Keratinocyte (primary cell): ENCODE data around the gene BIK. TPM values are rescaled to one million over a fixed set of nuclear protein-coding genes. Genes with fewer than 3 reads are reported as not detected.
"Not testable (repeated sequence)": the region's sequence is repeated elsewhere in the genome, so short reads cannot be mapped to it uniquely, and the experiment has no call there.

Experiments
- DNase-seq: peaks from one replicate; pipeline ENCODE4 v3.0.0-alpha.2; 2011; ENCODE audit warnings: low read depth, missing footprints, low spot score
- FAIRE-seq: peaks from 2 replicates; lab custom pipeline; 2011; peaks lifted over from hg19 to GRCh38; lab: Jason Lieb, UNC
- H2AFZ ChIP-seq: 2 replicates; pipeline ENCODE4 v1.6.0; 2012; ENCODE audit warnings: low read length, control low read depth, inconsistent platforms; ENCODE audit not compliant: control insufficient read depth
- H3K27ac ChIP-seq: 2 replicates; pipeline ENCODE4 v1.5.1; 2011; ENCODE audit warnings: low read length; ENCODE audit not compliant: control insufficient read depth, insufficient read depth
- H3K27me3 ChIP-seq: 3 replicates; pipeline ENCODE4 v1.6.0; 2011; ENCODE audit warnings: low read length; ENCODE audit not compliant: control insufficient read depth, insufficient read depth; ENCODE audit errors: extremely low read depth
- H3K36me3 ChIP-seq, 2 experiments: 2 replicates in 1 of 2; 3 replicates in 1 of 2; pipeline ENCODE4 v1.5.1; 2011; ENCODE audit warnings: low read length in 2 of 2, mild to moderate bottlenecking in 1 of 2; ENCODE audit not compliant: control insufficient read depth in 2 of 2, insufficient read depth in 2 of 2; ENCODE audit errors: extremely low read depth in 1 of 2
- H3K4me1 ChIP-seq: 3 replicates; pipeline ENCODE4 v1.5.1; 2011; ENCODE audit warnings: low read length; ENCODE audit not compliant: control insufficient read depth, insufficient read depth; ENCODE audit errors: extremely low read depth
- H3K4me2 ChIP-seq: 3 replicates; pipeline ENCODE4 v1.6.0; 2011; ENCODE audit warnings: low read depth, low read length; ENCODE audit not compliant: control insufficient read depth, insufficient read depth; ENCODE audit errors: extremely low read depth
- H3K4me3 ChIP-seq, 3 experiments: fragments of 200-600 bp in 1 of 3; sonication (generic) in 1 of 3; 2 replicates in 2 of 3; 3 replicates in 1 of 3; pipeline ENCODE4 v1.5.1; 2011 to 2016; ENCODE audit warnings: low read length in 3 of 3, mild to moderate bottlenecking in 3 of 3, control low read depth in 2 of 3, inconsistent platforms in 1 of 3, low read depth in 1 of 3, mixed read lengths in 1 of 3, mixed run types in 1 of 3, moderate library complexity in 1 of 3; ENCODE audit not compliant: control insufficient read depth in 2 of 3, insufficient read depth in 2 of 3; ENCODE audit errors: extremely low read depth in 1 of 3
- H3K79me2 ChIP-seq: 2 replicates; pipeline ENCODE4 v1.6.0; 2012; ENCODE audit warnings: low read length; ENCODE audit not compliant: control insufficient read depth, insufficient read depth
- H3K9ac ChIP-seq: 3 replicates; pipeline ENCODE4 v1.6.0; 2011; ENCODE audit warnings: low read length; ENCODE audit not compliant: control insufficient read depth, insufficient read depth; ENCODE audit errors: extremely low read depth
- H3K9me1 ChIP-seq: 3 replicates; pipeline ENCODE4 v1.6.0; 2011; ENCODE audit warnings: low read length; ENCODE audit not compliant: control insufficient read depth, insufficient read depth; ENCODE audit errors: extremely low read depth
- H3K9me3 ChIP-seq: 2 replicates; pipeline ENCODE4 v1.5.1; 2012; ENCODE audit warnings: low read depth, low read length; ENCODE audit not compliant: control insufficient read depth
- H4K20me1 ChIP-seq: 3 replicates; pipeline ENCODE4 v1.6.0; 2011; ENCODE audit warnings: low read length; ENCODE audit not compliant: control insufficient read depth, insufficient read depth; ENCODE audit errors: extremely low read depth
- EZH2 ChIP-seq: IDR thresholded peaks from one replicate; pipeline ENCODE4 v1.6.1; 2012; ENCODE audit warnings: inconsistent platforms, mild to moderate bottlenecking, low read length, moderate library complexity
- dilution Hi-C: fragments of 300-500 bp; cut with MboI; formaldehyde crosslinking; loops from one replicate; pipeline ENCODE4 v1.7.0; 2020; ENCODE audit warnings: low sequenced_read_pairs; ENCODE audit not compliant: extremely low pct_ligation_motif_present
- polyA plus RNA-seq, 5 experiments: library from polyadenylated mRNA; depleted of rRNA in 3 of 5; stranded (reverse) in 3 of 5; stranded (forward) in 1 of 5; unstranded in 1 of 5; fragments of >200 nt; gene quantifications; 1 replicate in 1 of 5; 2 replicates in 3 of 5; 3 replicates in 1 of 5; pipeline versions ENCODE4 v1.2.1 to v1.2.3, GENCODE V29; 2011 to 2012; ENCODE audit warnings: missing spikeins in 2 of 5, low read depth in 1 of 5, low replicate concordance in 1 of 5
- TF ChIP-seq, protein P1 (sequence below), 3 experiments: IDR thresholded peaks in 1 of 3; conservative IDR thresholded peaks in 1 of 3; optimal IDR thresholded peaks in 1 of 3; 2 replicates in 2 of 3; 3 replicates in 1 of 3; pipeline versions ENCODE3 to v1.5.1; 2011; ENCODE audit warnings: low read length in 3 of 3, mild to moderate bottlenecking in 3 of 3, moderate library complexity in 2 of 3, control low read depth in 1 of 3, inconsistent platforms in 1 of 3; ENCODE audit not compliant: insufficient read depth in 2 of 3; ENCODE audit errors: extremely low read depth in 1 of 3

BIK gene
- polyA plus RNA-seq, 1 donor (not counting 4 experiments of a cell fraction or from before 2014, with no cell fraction given) = 4.4 TPM

DNA sequence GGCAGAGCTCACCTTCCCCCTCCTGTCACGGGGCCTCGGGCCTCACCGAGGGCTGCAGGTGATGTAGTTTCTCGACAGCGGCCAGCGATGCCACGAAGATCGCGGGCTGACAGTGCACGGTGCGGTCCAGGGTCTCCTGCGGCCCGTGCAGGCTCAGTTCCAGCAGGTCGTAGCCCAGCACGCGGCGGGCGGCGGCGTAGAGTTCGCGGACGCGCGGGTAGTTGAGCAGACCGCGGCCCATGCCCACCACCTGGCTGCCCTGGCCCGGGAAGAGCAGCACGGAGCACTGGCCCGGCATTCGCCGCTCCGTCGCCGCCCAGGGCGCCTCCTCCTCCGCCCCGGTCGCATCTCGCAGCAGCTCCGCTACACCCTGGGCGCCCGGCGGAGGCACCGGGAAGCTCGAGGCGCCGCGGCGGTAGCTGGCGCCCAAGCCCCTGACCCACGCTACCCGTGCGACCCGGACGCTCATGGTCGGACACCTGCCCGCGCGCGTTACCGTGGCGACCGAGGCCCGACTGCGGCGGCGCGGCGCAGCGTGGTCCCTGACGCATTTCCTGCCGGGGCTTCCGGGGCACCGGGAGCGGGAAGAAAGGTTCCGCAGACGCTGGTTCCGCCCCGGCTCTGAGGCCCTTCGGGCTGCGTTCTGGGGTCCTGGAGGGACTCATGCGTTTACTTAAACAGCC, 32.5 kb downstream of the BIK start, which contains the start of gene MCAT:
MCAT (minus strand) TSS at position 519 of the 683 bp plus-strand sequence; CDS start at position 469, 50 bp downstream.
- Histone ChIP-seq H3K27me3 (no peaks in the 10 kb centered on the region), H2AFZ (peak within 1 kb of the TSS; percentile 96), H4K20me1 (no peaks in the 10 kb centered on the region), H3K4me3 (peak within 1 kb of the TSS; percentile 84 to 96 (median 89)), H3K4me2 (peak within 1 kb of the TSS; percentile 86), H3K4me1 (peaks cover 8% of the 10 kb centered on the region), H3K9me3 (no peaks in the 10 kb centered on the region), H3K27ac (peak within 1 kb of the TSS; percentile 70), H3K36me3 (peaks cover 9 to 16% of the 10 kb centered on the region in 2 experiments), H3K9ac (peak within 1 kb of the TSS; percentile 83), H3K79me2 (peaks cover 28% of the 10 kb centered on the region), H3K9me1 (no peaks in the 10 kb centered on the region)
- FAIRE-seq (no peak), DNase-seq (no peak)
- no peak for TF ChIP-seq EZH2
- TF ChIP-seq, protein P1, sequence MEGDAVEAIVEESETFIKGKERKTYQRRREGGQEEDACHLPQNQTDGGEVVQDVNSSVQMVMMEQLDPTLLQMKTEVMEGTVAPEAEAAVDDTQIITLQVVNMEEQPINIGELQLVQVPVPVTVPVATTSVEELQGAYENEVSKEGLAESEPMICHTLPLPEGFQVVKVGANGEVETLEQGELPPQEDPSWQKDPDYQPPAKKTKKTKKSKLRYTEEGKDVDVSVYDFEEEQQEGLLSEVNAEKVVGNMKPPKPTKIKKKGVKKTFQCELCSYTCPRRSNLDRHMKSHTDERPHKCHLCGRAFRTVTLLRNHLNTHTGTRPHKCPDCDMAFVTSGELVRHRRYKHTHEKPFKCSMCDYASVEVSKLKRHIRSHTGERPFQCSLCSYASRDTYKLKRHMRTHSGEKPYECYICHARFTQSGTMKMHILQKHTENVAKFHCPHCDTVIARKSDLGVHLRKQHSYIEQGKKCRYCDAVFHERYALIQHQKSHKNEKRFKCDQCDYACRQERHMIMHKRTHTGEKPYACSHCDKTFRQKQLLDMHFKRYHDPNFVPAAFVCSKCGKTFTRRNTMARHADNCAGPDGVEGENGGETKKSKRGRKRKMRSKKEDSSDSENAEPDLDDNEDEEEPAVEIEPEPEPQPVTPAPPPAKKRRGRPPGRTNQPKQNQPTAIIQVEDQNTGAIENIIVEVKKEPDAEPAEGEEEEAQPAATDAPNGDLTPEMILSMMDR (optimal IDR thresholded peaks at IDR 0.05 in 1 of 3, IDR thresholded peaks at IDR 0.05 in 1 of 3, conservative IDR thresholded peaks at IDR 0.05 in 1 of 3; ENCODE audit: extremely low read depth in 1 of 3, insufficient read depth in 2 of 3, low read length in 3 of 3) = no peak
- dilution Hi-C loops = no loop called here

DNA sequence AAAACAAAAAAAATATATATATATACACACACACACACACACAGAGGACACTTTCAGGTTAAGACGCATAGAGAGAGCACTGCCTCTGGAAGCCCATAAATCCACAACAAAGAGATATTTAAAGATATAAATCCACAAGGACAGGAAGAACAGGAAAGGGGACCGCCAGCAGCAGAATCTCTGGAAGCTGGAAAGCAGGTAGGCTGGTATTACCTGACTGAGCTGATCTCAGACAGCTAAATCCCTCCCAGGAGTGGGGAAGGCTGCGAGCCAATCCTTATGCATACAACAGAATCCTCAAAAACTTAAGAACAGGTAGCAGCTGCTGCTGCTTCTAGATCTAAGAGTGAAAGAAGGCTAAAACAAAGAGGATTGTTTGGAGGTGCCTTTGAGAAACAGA, 34.4 kb downstream of the BIK start:
- H3K27ac ChIP-seq = no peak overlapping the region
- peaks cover 28% of the 10 kb centered on the region for H3K79me2 ChIP-seq
- peak overlapping the region; percentile 44 for H2AFZ ChIP-seq
- H3K36me3 ChIP-seq = peaks cover 4 to 11% of the 10 kb centered on the region in 2 experiments
- no peak for FAIRE-seq
- no peak overlapping the region for H3K9ac ChIP-seq
- H3K9me3 ChIP-seq = no peaks in the 10 kb centered on the region
- TF ChIP-seq EZH2 = no peak
- TF ChIP-seq, protein P1 (optimal IDR thresholded peaks at IDR 0.05 in 1 of 3, IDR thresholded peaks at IDR 0.05 in 1 of 3, conservative IDR thresholded peaks at IDR 0.05 in 1 of 3; ENCODE audit: extremely low read depth in 1 of 3, insufficient read depth in 2 of 3, low read length in 3 of 3) = no peak
- no peaks in the 10 kb centered on the region for H3K9me1 ChIP-seq
- no peaks in the 10 kb centered on the region for H3K27me3 ChIP-seq
- H3K4me2 ChIP-seq = no peak overlapping the region
- no peak for DNase-seq
- H3K4me3 ChIP-seq = no peak overlapping the region
- dilution Hi-C loops = no loop called here
- peaks cover 13% of the 10 kb centered on the region for H3K4me1 ChIP-seq
- H4K20me1 ChIP-seq = no peaks in the 10 kb centered on the region

DNA sequence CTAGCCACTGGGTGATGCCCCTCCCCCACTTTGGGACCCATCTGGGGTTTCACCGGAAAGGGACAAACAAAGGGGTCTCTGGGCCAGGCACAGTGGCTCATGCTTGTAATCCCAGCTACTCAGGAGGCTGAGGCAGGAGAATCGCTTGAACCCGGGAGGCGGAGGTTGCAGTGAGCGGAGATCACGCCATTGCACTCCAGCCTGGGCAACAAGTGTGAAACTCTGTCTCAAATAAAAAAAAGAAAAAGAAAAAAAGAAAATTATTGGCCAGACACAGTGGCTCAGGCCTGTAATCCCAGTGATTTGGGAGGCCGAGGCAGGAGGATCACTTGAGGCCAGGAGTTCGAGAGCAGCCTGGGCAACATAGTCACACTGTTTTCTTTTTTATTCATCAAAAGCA, 34.8 kb downstream of the BIK start:
- H3K9ac ChIP-seq, H3K27ac ChIP-seq, H3K27me3 ChIP-seq, H4K20me1 ChIP-seq, H3K9me3 ChIP-seq, H2AFZ ChIP-seq, H3K36me3 ChIP-seq, DNase-seq, H3K4me2 ChIP-seq, dilution Hi-C loops, FAIRE-seq, H3K9me1 ChIP-seq, H3K4me3 ChIP-seq: not testable (repeated sequence)
- Histone ChIP-seq H3K79me2 (peaks cover 24% of the 10 kb centered on the region), H3K4me1 (peaks cover 13% of the 10 kb centered on the region)
